ENCODE measurements around the gene FAM227A.
"Not testable (repeated sequence)": the region's sequence is repeated elsewhere in the genome, so short reads cannot be mapped to it uniquely, and the experiment has no call there.

The FAM227A gene

GRCh38 chr22:38657045-38657909 is 1.1 kb upstream of the FAM227A start:
- no peak for DNase-seq (ENCODE audit: low read depth)

GRCh38 chr22:38655519-38656255 is 505 bp downstream of the FAM227A start:
- DNase-seq (ENCODE audit: low read depth) = no peak

- DNase-seq (ENCODE audit: low read depth) = no peak
Observed at GRCh38 chr22:38653741-38654140, 2.5 kb downstream of the FAM227A start.

GRCh38 chr22:38652859-38653258 is 3.3 kb downstream of the FAM227A start:
- no peak for DNase-seq (ENCODE audit: low read depth)

- DNase-seq (ENCODE audit: low read depth) = no peak
Observed at GRCh38 chr22:38649841-38650522, 6.2 kb downstream of the FAM227A start.

- DNase-seq (ENCODE audit: low read depth) = no peak
Observed at GRCh38 chr22:38645430-38645829, 10.8 kb downstream of the FAM227A start.

GRCh38 chr22:38644245-38644644 is 11.9 kb downstream of the FAM227A start:
- not testable (repeated sequence) for DNase-seq (ENCODE audit: low read depth)

GRCh38 chr22:38641476-38642040 is 14.6 kb downstream of the FAM227A start:
- DNase-seq (ENCODE audit: low read depth) = no peak

GRCh38 chr22:38638728-38639127 is 17.5 kb downstream of the FAM227A start:
- no peak for DNase-seq (ENCODE audit: low read depth)

- no peak for DNase-seq (ENCODE audit: low read depth)
Observed at GRCh38 chr22:38638216-38638615, 18.0 kb downstream of the FAM227A start.

- no peak for DNase-seq (ENCODE audit: low read depth)
Observed at GRCh38 chr22:38632528-38632927, 23.7 kb downstream of the FAM227A start.

GRCh38 chr22:38631724-38632123 is 24.5 kb downstream of the FAM227A start:
- no peak for DNase-seq (ENCODE audit: low read depth)

- no peak for DNase-seq (ENCODE audit: low read depth)
Observed at GRCh38 chr22:38629108-38629507, 27.1 kb downstream of the FAM227A start.

GRCh38 chr22:38628444-38628843 is 27.7 kb downstream of the FAM227A start:
- no peak for DNase-seq (ENCODE audit: low read depth)

- no peak for DNase-seq (ENCODE audit: low read depth)
Observed at GRCh38 chr22:38623351-38623750, 32.8 kb downstream of the FAM227A start.

GRCh38 chr22:38618682-38619081 is 37.5 kb downstream of the FAM227A start:
- DNase-seq (ENCODE audit: low read depth) = no peak

GRCh38 chr22:38618258-38618657 is 37.9 kb downstream of the FAM227A start:
- no peak for DNase-seq (ENCODE audit: low read depth)

GRCh38 chr22:38615064-38615405 is 41.2 kb downstream of the FAM227A start:
- not testable (repeated sequence) for DNase-seq (ENCODE audit: low read depth)

- DNase-seq (ENCODE audit: low read depth) = no peak
Observed at GRCh38 chr22:38614332-38615063, 41.7 kb downstream of the FAM227A start.

- DNase-seq (ENCODE audit: low read depth) = no peak
Observed at GRCh38 chr22:38613588-38613987, 42.6 kb downstream of the FAM227A start.

GRCh38 chr22:38612217-38613006 is 43.8 kb downstream of the FAM227A start:
- DNase-seq (ENCODE audit: low read depth) = no peak

Measured in stimulated activated CD8-positive, alpha-beta memory T cell treated with anti-CD3 and anti-CD28 coated beads, Interleukin-12 subunit alpha, Interleukin-12 subunit beta, amount 100 ng/mL, for 1 hour (primary cell).